ENCODE results near the gene TGIF2.

Gene TGIF2

GRCh38 chr20:36573103-36573797 lies at the start of gene TGIF2:
Gene TGIF2 (plus strand): TSS chr20:36573597. CDS start chr20:36578775, 5,178 bp downstream.
- peak; percentile 74 to 90 (median 80) for DNase-seq

DNA sequence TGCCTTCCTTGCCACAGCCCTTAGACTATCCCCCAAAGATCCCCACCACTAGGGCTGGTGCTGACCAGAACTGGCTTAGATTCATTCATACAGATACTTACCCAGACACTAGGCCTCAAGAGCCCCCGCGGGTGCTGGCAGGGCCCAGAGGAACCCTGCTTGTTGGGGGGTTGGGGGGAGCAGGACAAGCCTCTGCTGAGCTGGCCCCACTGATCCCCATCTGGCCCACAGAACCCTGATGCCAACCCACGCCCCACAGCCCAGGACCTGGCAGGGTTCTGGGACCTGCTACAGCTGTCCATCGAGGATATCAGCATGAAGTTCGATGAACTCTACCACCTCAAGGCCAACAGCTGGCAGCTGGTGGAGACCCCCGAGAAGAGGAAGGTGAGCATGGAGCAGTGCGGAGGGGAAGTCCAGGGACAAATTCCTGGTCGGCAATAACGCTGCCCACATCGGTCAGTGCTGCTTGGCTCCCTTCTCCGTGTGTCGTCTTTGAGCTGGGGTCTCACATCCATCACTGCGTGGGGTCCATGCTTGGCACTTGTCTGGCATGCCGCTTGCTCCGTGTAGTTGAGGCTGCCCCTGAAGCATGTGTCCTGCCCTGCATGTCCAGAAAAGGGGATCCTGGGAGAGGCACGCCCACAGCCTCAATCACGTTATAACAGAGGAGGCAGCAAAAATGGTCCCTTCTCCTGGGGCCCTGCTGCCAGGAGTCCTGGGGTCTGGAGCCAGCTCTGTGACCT lies 47.6 kb upstream of the TGIF2 start:
- DNase-seq, result no peak

DNA sequence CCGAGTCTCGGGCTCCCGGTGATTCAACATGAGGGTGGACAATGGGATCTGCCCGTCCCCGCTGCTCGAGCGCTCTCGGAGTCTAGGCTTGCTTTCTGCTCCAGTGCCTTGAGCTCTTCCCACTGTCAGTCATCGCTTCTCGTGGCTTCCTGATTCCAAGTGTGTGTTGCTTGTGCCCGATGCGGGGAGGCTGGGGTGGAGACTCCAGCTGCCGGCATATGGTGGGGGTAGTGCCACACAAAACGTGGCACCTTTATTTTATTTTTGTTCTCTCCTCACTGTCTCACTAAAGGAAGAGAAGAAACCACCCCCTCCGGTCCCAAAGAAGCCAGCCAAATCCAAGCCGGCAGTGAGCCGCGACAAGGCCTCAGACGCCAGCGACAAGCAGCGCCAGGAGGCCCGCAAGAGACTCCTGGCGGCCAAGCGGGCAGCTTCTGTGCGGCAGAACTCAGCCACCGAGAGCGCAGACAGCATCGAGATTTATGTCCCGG lies 46.8 kb upstream of the TGIF2 start:
- no peak for DNase-seq

DNA sequence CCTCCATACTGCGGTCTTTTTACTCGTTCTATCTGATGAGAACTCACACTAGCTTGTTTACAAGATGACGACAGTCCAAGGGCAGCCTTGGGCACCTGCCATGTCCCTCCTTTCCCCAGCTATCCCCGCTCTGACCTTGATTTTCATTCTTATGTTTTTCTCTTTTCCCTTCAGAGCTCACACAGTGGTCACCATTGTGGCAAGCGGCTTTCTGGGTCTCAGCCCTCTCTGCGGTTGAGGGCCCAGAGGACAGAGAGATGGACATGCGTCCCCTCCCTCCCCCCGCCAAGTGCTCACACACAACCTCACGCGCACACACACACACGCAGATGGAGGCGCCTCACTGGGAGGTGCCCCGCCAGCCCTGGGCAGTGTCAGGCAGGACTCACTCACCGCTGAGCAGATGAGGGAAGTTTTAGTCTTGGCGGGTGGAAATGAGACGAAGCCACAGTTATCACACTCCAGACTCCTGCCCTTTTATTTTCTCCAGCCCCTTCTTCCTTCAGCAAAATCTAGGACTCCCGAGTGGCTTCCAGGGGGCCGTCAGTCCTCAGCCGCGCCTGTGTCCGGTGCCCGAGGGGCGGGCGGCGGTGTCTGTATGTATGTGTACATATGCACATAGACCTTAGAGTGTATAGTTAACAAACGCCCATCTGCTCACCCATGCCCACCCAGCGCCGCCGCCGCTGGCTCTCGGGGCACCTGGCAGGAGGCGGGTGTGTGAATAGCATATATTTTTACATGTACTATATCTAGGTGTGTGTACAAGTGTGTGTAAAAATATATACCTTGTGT lies 45.9 kb upstream of the TGIF2 start:
- no peak for DNase-seq

- DNase-seq, result no peak
Observed at GRCh38 chr20:36528176-36528874, 45.1 kb upstream of the TGIF2 start.

- no peak for DNase-seq
Observed at GRCh38 chr20:36528875-36529417, 44.5 kb upstream of the TGIF2 start.

DNA sequence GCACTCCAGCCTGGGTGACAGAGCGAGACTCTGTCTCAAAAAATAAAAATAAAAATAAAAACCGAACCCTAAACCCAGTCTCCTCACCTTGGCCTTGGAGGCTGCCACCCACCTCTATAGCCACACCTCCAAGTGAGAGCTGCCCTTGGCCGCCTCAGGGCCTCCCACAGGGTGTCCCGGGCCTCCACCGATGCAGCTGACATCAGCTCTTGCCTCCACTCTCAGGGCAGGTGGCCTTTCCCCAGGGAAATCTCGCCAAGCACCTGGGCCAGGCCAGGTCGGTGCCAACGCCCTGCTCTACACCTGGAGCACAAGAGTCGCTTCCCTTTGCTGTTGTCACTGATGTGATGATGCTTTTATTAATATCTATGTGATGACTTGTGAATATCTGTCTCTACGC lies 41.0 kb upstream of the TGIF2 start:
- no peak for DNase-seq

DNA sequence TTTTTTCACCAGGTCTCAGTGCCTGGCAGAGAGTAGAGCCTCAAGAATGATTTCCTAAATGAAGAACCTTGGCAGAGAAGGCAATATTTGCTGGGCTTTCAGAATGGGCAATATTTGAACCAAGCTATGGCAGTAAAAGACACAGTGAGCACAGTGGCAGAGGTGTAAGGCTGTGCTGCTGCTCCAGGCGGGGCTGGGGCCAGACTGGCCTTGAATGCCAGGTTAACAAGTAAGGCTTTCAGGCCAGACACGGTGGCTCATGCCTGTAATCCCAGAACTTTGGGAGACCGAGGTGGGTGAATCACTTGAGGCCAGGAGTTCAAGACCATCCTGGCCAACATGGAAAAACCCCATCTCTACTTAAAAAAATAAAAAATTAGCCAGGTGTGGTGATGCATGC lies 40.6 kb upstream of the TGIF2 start:
- DNase-seq, result no peak

- no peak for DNase-seq
Observed at GRCh38 chr20:36538026-36538722, 35.2 kb upstream of the TGIF2 start.

GRCh38 chr20:36540551-36541211 lies 32.7 kb upstream of the TGIF2 start:
- DNase-seq, result no peak

DNA sequence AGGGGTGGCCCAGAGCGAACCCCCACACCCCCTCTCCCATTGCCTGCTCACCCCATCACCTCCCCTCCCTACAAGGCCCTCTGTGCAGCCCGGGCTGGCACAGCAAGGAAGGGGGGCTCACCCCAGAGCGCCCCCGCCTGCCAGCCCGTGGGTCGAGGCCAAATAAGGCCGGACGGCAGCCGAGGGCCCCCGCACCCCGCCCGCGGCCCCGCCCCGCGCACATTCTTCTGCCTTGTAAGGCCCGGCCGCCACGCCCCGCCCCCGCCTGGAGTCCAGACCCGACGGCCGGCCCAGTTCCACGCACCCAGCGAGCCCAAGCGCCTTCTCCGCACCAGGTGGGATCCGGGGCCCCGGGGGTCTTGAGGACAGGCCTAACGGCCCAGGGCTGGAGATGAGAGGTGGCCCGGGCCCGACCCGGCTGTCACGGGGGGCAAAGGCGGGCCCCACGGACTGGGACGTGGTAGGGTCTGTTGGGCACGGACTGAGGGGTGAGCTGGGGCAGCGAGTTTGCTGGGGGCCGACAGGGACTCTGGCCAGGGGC lies 32.1 kb upstream of the TGIF2 start, which contains the start of gene MYL9:
MYL9 (plus strand) TSS at position 293 of the 541 bp plus-strand sequence. CDS start 3,366 bp downstream, outside the sequence.
- no peak for DNase-seq

- DNase-seq, result no peak
Observed at GRCh38 chr20:36541768-36542488, 31.5 kb upstream of the TGIF2 start.

- DNase-seq, result no peak
Observed at GRCh38 chr20:36542516-36543183, 30.7 kb upstream of the TGIF2 start.

DNA sequence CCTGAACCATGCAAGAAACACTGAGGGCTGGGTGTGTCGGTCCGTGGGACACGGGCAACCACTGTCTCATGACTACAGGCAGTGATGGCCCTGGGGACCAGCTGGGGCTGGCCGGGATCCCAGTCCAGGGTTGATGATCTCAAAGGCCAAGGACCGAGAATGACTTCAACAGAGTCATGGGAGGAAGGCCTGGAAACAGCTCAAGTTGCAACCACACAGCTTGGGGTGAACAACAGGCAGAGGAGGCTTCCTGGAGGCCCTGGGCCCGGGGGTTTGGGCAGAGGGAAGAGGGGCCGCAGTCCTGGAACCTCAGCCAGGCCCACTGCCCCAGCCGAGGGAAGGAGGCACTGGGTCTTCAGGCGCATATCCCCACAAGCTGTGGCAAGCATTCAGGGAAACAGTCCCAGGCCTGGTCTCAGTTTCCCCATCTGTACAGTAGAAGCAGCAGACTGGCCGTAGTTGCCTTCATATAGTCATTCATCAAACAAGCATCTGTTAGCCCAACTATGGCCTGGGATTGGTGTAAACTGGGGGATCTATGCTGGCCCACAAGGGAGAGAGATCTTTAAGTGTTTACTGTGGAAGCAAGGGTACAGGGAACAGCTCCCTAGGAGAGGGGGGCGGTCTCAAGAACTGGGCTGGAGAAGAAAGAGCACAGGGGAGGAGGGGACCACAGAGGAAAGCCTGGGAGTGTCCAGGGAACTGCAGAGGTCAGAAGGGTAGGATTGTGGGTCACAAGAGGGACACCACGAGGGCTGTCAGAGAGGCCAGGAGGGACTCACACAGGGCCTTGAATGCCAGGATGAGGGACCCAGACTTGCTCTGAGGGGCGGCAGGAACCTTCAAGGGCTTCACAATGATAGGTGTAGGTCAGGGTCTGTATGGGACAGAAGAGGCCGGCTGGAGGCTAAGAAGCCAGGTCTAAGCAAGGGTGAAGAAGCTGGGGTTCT lies 29.9 kb upstream of the TGIF2 start:
- DNase-seq, result no peak

GRCh38 chr20:36544134-36545018 lies 29.0 kb upstream of the TGIF2 start:
- no peak for DNase-seq

- no peak for DNase-seq
Observed at GRCh38 chr20:36546111-36546736, 27.2 kb upstream of the TGIF2 start.
